Left lobe of liver (tissue), 2 donors: ENCODE data around the gene ALPG. TPM values are rescaled to one million over a fixed set of nuclear protein-coding genes. Genes with fewer than 3 reads are reported as not detected.
"Not testable (repeated sequence)": the region's sequence is repeated elsewhere in the genome, so short reads cannot be mapped to it uniquely, and the experiment has no call there.

Source experiments
- ATAC-seq: fragments of 200-7000 bp; cut with Tn5 transposase; one replicate; pipeline ENCODE4 v1.9.1; 2020; ENCODE audit warnings: mild to moderate bottlenecking, moderate library complexity
- DNase-seq: peaks from one replicate; pipeline ENCODE4 v3.0.0-alpha.2; 2020; ENCODE audit warnings: low spot score
- total RNA-seq: library from RNA; stranded (reverse); gene quantifications from one replicate; pipeline ENCODE4 v1.2.1, GENCODE V29; 2021
- donor health status: DM: no; HTN: no; CAD: no; lungs with moderate emphysema.
- donor health status: DM: no; HTN: yes; CAD: no.

Gene ALPG
- total RNA-seq, 1 donor from 2014 or later = not detected

DNA sequence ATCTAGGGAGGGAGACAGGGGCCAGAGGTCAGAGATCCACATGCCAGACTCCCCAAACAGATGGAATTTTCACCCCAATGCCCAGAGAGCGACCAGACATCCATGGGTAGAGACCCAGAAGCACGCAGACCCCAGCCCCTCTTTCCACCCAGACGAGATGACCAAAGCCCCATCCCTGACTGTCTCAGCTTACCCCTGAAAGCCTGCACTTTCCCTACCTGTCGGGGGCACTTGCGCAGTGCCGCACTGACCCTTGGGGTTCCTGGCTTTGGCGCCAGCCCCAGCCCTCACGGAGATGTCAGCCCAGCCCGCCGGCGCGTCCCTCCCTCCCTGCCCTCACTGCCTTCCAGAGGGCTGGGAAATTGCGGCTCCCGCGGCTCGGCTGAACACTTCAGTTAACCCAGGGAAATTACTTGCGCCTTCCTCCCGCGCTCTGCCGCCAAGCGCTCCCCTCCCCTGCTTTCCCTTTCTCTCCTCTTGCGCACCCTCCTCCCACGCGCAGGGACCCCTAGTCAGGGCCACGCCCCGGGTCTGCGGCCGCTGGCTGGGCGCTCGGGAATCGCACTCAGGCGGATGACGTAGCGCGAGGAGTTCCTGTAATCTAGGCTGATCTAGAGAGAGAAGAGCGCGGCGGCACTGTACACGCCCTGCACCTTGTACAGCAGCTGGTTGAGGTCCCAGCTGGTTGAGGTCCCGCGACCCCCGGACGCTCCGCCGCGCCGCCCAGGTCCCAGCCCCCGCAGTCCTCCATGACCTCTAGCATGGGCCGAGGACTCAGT, 12.0 kb downstream of the ALPG start:
- DNase-seq (no peak), ATAC-seq (no peak)

DNA sequence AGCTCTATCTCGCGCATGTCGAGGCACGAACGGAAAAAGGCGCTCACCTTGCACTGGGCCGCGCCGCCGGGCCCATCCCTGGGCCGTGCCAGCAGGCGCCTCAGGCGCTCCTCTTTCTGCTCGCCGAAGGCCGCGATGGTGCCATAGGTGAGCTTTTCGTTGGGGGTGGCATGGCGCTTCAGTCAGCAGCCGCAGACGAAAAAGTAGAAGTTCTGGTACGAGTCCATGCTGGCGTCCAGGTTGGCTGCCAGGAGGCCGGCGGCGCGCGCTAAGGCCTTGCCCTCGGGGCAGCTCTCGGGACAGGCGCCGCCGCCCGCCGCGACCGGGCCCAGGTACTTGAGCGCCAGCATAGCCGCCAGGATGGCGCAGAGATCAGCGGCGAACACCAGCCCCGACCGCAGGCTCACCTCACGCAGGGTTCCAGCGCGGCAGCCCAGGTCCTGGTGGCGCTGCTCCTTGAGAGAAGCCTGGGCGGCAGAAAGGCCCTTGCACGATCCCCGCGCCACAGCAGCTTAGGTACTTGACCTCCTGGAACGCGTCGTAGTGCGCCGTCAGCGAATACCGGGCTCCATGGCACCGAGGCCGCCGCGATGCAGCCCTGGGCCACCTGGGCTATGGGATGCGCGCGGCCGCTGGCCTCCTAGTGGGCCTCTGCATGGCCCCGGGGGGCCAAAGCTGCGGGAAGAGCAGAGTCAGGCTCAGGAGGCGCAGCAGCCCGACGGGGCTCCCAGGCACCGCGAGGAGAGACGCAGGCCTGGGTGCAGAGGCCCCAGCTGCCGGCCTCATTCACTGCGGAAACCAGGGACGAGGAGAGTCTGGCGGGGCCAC, 12.8 kb downstream of the ALPG start:
- ATAC-seq = no peak
- DNase-seq = no peak

DNA sequence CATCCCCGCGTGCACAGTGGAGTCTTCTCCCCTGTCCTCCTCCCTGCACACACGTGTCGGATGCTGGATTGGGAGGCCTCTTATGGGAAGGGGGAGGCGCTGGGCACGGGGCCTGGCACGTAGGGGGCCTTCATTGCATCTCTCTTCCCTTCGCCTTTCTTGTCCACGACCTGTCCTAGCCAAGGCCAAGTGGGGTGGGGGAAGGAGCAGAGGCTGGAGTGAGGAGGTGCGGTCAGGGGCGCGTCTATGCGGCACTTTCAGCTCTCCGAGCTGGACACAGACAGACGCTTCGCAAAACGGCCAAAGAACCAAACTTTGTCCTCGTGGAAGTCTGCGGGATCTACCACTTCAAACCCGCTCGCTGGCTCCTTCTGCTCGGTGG, 13.4 kb downstream of the ALPG start:
- ATAC-seq (no peak), DNase-seq (no peak)

DNA sequence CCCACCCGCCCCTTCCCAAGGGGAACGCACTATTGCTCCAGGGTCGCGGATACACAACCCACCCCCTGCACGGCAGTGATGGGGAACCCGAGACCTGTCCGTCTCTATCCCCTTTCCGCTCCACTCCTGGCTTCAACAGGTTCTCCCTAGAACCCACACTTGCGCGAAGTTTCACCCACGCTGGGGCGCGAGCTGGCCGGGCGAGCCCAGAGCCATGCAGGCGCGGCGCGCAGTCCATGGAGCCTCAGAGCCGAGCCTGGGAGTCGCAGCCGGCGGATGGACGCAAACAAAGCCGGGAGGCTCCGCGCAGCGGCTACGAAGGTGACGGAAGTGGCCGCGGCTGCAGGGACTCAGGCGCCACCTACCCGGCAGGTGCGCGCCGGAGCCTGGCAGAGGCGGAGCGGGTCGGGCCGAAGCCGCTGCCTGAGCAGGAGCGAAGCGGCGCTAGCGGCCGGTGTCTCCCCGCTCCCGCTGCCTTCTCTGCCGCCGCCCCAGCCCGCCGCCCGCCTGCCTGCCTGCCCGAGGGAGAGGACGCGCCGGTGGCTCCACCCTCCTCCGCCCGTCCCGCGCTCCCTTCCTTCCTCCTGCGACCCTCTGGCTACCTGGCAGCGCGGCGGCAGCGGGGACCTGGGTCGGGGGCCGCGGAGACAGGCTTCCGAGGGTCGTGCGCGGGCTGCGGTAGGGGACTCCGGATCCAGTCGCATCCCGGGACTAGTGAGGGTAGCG, 14.0 kb downstream of the ALPG start:
- peak; percentile 92 for ATAC-seq
- DNase-seq = no peak

DNA sequence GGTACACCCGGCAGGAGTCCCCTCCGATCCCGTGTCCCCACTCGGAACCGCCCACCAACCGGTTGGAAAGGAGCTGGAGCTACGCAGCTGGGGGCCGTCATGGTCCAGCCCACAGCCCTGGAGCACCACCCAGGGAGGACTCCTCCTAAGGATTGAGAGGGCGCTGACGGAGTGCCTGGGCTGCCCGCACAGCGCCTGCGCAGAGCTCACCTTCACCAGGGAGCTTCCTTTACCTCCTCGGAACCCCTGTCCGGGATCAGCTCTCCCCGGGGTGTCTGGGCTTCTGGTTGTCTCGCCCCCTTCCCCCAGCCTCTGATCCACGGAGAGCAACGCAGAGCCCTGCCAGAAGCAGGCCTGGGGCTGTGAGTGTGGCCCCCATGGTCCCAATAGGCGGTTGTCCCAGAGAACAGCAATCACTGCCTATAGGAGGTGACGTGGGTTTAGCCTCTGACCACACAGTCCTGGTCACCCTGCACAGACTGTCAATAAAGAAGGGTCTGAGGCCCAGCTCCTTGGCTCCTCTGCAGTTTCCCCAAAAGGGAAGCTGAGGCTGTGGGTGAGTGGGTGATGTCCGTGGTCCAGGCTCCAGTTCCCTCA, 14.6 kb downstream of the ALPG start:
- DNase-seq (no peak), ATAC-seq (peak; percentile 5)

DNA sequence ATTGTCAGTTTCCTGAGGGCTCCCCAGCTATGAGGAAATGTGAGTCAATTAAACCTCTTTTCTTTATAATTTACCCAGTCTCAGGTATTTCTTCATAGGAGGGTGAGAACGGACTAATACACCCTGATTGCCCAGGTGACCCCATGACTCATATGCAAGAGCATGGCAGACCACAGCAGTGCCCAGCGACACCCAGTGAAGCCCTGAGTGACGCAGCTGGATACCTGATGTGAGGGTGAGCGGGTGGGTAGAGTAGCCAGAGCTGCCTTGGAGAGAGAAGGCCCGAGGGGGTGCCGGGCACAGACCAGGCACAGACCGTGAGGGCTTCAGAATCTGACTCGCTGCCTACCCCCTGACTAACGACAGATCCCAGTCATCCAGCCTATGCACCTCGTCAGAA, 15.4 kb downstream of the ALPG start:
- DNase-seq (no peak), ATAC-seq (no peak)

DNA sequence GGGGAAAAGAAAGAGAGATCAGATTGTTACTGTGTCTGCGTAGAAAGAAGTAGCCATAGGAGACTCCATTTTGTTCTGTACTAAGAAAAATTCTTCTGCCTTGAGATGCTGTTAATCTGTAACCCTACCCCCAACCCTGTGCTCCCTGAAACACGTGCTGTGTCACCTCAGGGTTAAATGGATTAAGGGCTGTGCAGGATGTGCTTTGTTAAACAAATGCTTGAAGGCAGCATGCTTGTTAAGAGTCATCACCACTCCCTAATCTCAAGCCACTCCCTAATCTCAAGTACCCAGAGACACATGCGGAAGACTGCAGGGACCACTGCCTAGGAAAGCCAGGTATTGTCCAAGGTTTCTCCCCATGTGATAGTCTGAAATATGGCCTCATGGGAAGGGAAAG, 16.4 kb downstream of the ALPG start:
- ATAC-seq, DNase-seq: not testable (repeated sequence)

DNA sequence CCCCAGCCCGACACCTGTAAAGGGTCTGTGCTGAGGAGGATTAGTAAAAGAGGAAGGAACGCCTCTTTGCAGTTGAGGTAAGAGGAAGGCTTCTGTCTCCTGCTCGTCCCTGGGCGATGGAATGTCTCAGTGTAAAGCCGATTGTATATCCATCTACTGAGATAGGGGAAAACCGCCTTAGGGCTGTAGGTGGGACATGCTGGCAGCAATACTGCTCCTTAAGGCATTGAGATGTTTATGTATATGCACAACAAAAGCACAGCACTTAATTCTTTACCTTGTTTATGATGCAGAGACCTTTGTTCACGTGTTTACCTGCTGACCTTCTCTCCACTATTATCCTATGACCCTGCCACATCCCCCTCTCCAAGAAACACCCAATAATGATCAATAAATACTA, 16.8 kb downstream of the ALPG start:
- DNase-seq, ATAC-seq: not testable (repeated sequence)

DNA sequence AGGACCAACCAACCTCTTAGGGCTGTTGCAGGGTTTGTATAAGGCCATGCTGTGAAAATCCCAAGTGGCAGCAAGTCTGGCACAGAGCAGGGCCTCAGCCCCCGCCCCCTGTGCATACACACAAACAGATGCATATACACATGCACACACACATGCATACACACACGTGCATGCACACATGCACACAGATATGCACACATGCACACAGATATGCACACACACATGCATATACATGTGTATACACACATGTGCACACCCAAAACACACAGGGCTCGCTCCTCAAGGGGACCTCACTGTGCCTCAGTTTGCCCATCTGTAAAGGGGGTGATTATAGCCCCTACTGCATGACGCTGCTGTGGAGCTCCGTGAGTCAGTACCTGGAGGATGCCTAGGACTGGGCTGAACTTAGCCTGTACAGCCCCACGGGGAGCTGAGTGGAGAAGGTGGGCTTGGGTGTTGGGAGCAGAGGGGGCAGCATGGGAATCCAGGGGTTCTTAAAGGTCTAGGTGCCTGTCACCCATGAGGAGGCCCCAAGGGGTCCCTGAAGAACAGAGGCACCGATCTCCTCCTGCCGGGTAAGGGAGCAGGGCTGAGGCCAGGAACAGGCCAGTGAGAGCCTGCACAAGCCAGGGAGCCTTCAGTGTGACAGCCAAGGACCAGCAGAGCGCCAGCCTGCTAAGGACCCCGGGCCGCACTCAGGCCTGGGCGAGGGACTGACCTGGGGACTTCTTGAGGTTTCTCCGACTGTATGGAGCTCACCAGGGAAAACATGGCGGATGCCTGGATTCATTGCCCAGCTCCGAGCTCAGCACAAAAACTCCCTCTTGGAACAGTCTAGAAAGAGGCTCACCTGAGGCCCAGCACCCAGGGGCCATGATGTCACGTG, 25.3 kb downstream of the ALPG start:
- DNase-seq (no peak), ATAC-seq (no peak)

DNA sequence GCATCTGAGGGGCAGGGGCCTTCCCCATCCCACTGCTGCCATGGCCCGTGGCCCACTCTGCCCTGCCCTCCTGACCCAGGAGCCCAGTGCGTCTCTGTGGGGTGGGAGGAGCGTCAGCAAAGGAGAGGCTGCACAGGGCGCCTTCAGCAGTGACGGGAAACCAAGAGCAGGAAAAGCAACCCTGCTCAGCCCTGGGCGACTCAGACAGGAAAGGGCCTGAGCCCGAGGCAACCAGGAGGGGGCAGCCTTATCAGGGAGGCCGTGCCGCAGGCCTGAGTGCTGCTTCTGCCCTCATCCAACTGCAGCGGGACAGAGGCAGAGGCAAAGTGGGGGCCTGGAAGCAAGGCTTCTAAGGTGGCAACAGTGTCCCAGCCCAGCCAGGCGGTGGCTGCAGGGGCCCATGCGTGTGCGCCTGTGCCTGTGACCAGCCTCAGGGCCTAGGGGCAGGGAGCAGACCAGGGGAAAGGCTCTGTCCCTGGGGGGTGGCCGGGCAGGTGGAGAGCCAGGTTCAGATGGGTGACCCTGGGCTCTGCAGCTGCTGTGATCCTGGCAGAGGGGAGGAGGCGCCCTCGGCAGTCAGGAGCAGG, 26.0 kb downstream of the ALPG start:
- ATAC-seq = peak; percentile 53
- DNase-seq = no peak

DNA sequence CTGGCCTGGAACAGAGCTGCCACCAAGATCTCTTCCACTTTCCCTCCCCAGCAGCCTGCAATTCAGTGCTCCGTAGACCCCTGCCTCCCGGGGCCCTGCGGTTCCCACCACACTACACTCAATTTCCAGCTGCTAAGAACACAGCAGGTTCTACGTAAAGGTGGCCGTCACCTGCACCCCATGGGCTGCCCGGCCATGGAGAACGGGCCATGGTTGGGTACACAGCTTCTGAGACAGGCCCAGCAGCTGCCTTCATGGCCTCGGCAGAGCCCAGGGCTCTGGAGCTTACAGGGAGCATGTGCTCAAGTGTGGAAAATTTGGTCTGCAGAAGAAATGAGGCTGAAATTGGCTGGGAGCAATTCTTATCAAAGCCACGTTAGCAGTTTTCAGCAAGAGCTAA, 27.0 kb downstream of the ALPG start:
- DNase-seq, ATAC-seq: not testable (repeated sequence)

DNA sequence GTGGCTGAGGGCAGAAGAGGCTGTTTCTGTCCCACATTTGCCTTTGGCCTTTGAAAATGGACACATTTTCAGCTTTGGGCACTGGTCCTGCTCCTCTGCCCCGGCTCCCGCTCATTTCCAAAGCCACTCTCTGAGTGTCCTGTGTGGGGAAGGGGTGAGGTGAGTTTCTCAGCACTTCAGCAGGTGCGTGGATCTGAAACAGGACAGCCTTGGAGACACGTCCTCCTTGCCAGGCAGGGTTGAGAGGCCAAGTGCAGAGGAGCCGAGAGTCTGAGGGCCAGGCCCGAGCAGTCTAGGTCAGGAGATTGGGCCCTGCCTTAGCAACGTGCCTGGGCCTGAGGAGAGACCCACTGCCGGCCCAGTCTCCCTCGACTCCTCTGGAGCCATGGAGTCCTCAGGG, 27.4 kb downstream of the ALPG start:
- ATAC-seq (no peak), DNase-seq (no peak)

DNA sequence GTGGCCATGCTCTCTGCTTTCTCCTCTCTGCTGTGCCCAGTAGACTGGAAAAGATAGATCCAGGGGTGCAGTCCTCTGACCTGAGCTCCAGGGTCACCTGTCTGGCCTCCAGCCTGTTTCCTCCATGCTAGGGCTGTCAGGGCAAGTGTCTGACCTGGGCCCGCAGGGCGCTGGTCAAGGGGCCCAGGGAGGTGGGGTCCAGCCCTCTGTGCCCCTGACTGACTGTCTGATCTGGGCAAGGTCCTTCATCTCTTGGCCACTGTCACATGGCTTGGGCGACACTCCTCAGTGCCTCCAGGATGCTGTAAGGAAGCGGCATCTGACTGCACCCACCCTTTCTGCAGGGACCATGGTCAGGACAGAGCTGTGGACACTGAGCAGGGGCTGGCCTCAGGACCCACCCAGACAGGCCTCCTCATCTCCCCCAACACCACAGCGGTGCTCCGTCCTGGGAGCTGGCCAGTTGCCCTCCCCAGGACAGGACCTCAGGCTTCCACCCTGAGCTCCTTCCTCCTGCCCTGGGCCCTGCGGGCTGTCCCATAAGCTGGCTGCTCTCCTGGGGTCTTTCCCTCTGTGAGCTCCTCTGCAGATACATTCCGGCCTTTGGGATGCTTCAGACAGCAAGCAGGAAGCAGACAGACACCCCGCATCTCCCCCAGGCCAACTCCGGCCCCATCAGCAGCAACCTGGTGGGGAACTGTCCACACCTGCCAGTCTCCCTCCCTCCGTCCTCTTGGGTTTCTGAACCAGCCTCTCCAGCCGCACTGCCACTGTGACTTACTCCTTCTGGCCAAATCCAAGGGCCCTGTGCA, 28.1 kb downstream of the ALPG start:
- no peak for DNase-seq

DNA sequence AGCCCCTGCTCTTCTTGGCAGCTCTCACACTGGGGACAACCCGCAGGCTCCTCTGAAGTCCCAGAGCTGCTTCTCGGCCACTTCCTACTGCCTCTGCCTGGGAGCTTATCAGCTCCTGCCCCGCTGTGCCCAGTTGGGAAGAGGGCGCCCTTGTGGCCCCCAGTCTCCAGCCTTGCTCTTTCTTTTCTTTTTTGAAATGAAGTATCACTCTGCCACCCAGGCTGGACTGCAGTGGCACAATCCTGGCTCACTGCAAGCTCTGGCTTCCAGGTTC, 28.7 kb downstream of the ALPG start:
- no peak for DNase-seq
- no peak for ATAC-seq

More for the DNA sequence above, 28.1 kb downstream of the ALPG start:
- no peak for ATAC-seq

DNA sequence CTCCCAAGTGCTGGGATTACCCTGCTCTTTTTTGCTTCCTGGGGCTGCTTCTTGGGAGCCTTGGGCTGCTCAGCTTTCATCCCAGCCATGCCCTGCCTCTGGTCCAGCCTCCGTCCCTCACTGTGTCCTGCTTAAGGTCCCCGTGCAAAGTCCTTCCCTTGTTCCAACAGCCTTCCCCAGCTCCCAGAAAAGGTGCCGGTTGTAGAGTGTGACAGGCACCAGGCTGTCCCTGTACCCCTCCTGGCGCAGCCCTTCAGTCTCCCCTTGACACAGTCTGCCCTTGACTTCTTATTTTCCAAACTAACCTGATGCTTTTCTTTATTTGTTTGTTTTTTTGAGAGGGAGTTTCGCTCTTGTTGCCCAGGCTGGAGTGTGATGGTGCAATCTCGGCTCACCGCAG, 29.2 kb downstream of the ALPG start:
- ATAC-seq = no peak
- DNase-seq = no peak

DNA sequence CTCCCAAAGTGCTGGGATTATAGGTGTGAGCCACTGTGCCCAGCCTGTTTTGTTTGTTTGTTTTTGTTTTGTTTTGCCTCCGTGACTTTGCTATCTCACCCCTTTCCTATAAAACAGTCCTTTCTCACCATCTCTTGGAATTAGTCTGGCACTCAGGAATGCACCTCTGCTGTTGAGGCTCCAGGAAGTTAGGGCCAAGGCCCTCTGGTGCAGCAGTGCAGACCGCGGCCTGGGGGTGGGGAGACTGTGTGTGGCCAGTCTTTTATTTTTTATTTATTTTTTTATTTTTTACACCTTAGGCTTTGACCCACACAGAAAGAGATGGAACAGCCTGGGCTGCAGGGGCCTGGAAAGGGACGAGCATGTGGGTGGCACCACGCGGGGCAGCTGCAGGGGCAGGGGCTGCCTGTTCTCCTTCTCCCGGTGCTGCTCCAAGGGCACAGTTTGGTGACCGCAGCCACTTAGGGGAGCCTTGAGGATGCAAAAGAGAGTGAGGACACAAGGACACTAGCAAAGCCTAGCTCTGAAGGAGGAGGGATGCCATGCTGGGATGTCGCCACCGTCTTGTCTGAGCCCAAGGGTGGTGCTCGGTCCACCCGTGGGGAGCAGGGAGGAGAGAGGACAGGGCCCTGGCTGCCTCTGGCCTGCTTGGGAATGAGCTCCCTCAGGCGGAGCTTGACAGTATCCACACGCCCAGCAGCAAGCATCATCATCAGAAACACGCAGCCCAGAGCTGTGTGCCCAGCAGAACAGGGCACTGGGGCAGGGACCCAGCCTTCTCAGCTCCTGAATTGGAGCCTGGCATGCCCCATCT, 29.9 kb downstream of the ALPG start:
- ATAC-seq (no peak), DNase-seq (no peak)

DNA sequence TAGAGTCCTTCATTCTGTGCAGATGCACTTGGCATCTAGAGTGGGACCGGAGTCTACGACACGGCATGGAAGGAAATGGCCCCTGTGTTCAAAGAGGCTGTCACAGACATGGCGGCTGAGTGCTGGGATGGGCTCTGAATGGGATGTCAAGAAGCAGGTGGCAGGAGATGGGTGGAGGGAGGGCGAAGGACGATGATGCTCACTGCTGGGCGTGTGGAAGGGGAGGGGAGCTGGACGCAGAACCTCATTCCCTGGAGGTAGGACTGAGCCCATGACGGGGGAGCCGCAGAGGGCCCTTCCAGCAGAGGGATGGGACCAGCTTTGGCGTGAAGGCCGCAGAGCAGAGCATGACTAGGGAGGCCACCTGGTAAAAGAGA, 30.5 kb downstream of the ALPG start:
- no peak for DNase-seq
- ATAC-seq = no peak

DNA sequence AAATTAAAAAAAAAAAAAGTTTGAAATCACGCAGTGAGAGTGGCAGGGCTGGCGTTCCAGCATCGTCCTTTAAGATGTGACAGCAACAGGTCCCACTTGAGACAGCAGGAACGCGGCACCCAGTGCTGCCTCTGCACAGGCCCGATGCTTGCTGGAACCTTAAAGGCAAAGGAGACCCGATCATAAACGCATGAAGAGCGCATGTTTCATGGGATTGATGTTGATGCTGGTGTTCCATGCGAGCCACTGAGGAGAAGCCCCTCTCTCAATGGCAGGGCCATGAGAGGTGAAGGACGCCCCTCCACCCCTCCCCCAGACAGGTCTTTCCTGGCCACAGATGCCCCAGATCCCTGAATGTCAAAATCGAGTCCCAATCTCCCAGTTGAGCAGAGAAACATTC, 31.4 kb downstream of the ALPG start:
- ATAC-seq (no peak), DNase-seq (no peak)
